Tongue (tissue), 2 donors: ENCODE data around the gene PLAAT4. TPM values are rescaled to one million over a fixed set of nuclear protein-coding genes. Genes with fewer than 3 reads are reported as not detected.
"Not testable (repeated sequence)": the region's sequence is repeated elsewhere in the genome, so short reads cannot be mapped to it uniquely, and the experiment has no call there.

Experiments used
- DNase-seq: peaks from one replicate; pipeline ENCODE4 v3.0.0-alpha.2; 2015
- total RNA-seq: library from RNA; depleted of rRNA; stranded (reverse); fragments of >200 nt; gene quantifications from one replicate; pipeline ENCODE4 v1.2.3, GENCODE V29; 2014

The PLAAT4 gene
- total RNA-seq, 1 donor from 2014 or later = 6.1 TPM

GRCh38 chr11:63547061-63547460 is 10.5 kb downstream of the PLAAT4 start:
- no peak for DNase-seq

- DNase-seq = no peak
These were observed 11.6 kb downstream of the PLAAT4 start for GRCh38 chr11:63548178-63548577.

- DNase-seq = no peak
These were observed 12.8 kb downstream of the PLAAT4 start for GRCh38 chr11:63549411-63549810.

- DNase-seq = not testable (repeated sequence)
These were observed 13.6 kb downstream of the PLAAT4 start for GRCh38 chr11:63550156-63550700.

- peak; percentile 16 for DNase-seq
These were observed 14.7 kb downstream of the PLAAT4 start for GRCh38 chr11:63551091-63551888.

- DNase-seq = no peak
These were observed 15.3 kb downstream of the PLAAT4 start for GRCh38 chr11:63551889-63552266.

GRCh38 chr11:63552921-63553320 is 16.3 kb downstream of the PLAAT4 start:
- no peak for DNase-seq

GRCh38 chr11:63553759-63554158 is 17.2 kb downstream of the PLAAT4 start:
- DNase-seq = no peak

- no peak for DNase-seq
These were observed 18.2 kb downstream of the PLAAT4 start for GRCh38 chr11:63554877-63555223.

GRCh38 chr11:63556404-63557013 is 19.9 kb downstream of the PLAAT4 start:
- no peak for DNase-seq

GRCh38 chr11:63557570-63557969 is 21.0 kb downstream of the PLAAT4 start:
- DNase-seq = no peak

GRCh38 chr11:63558459-63559157 is 22.0 kb downstream of the PLAAT4 start:
- DNase-seq = no peak

- DNase-seq = peak; percentile 13
These were observed 24.0 kb downstream of the PLAAT4 start for GRCh38 chr11:63560506-63561180.

- no peak for DNase-seq
These were observed 26.8 kb downstream of the PLAAT4 start, which contains the start of gene PLAAT2 for GRCh38 chr11:63563201-63564055. TSS of gene PLAAT2 (minus strand) at chr11:63563379. CDS start at chr11:63563324, 55 bp downstream.

- DNase-seq = no peak
These were observed 27.6 kb downstream of the PLAAT4 start for GRCh38 chr11:63564056-63564774.

GRCh38 chr11:63564784-63565350 is 28.3 kb downstream of the PLAAT4 start:
- peak; percentile 15 for DNase-seq

- peak; percentile 62 for DNase-seq
These were observed 30.6 kb downstream of the PLAAT4 start for GRCh38 chr11:63567044-63567840.

- DNase-seq = no peak
These were observed 33.0 kb downstream of the PLAAT4 start for GRCh38 chr11:63569570-63569969.

GRCh38 chr11:63572026-63572688 is 35.5 kb downstream of the PLAAT4 start:
- no peak for DNase-seq
